VCaP (cell line): ENCODE measurements around the gene CCDC112.

Experiments used
- H3K27ac ChIP-seq: fragments of 450-650 bp; 2 replicates; pipeline ENCODE4 v1.5.1; 2017
- TF ChIP-seq, protein P1 (sequence below): fragments of 450-650 bp; conservative IDR thresholded peaks from 2 replicates; pipeline ENCODE4 v1.5.1; 2017; ENCODE audit warnings: mild to moderate bottlenecking, moderate library complexity

The CCDC112 gene

DNA sequence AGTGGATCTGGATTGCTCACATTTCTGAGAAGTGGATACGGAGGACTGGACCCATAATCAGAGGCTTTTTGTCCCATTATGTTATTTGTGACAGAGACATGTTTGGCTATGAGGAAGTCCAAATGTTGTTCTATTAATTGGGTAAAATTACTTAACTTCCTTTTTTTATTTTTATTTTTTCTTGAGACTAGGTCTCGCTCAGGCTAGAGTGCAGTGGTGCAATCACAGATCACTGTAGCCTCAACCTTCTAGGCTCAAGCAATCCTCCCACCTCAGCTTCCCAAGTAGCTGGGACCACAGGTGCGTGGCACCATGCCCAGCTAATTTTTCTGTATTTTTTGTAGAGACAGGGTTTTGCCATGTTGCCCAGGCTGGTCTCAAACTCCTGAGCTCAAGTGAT lies 21.9 kb downstream of the CCDC112 start:
- H3K27ac ChIP-seq = no peak overlapping the region
- TF ChIP-seq, protein P1, sequence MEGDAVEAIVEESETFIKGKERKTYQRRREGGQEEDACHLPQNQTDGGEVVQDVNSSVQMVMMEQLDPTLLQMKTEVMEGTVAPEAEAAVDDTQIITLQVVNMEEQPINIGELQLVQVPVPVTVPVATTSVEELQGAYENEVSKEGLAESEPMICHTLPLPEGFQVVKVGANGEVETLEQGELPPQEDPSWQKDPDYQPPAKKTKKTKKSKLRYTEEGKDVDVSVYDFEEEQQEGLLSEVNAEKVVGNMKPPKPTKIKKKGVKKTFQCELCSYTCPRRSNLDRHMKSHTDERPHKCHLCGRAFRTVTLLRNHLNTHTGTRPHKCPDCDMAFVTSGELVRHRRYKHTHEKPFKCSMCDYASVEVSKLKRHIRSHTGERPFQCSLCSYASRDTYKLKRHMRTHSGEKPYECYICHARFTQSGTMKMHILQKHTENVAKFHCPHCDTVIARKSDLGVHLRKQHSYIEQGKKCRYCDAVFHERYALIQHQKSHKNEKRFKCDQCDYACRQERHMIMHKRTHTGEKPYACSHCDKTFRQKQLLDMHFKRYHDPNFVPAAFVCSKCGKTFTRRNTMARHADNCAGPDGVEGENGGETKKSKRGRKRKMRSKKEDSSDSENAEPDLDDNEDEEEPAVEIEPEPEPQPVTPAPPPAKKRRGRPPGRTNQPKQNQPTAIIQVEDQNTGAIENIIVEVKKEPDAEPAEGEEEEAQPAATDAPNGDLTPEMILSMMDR = no peak

DNA sequence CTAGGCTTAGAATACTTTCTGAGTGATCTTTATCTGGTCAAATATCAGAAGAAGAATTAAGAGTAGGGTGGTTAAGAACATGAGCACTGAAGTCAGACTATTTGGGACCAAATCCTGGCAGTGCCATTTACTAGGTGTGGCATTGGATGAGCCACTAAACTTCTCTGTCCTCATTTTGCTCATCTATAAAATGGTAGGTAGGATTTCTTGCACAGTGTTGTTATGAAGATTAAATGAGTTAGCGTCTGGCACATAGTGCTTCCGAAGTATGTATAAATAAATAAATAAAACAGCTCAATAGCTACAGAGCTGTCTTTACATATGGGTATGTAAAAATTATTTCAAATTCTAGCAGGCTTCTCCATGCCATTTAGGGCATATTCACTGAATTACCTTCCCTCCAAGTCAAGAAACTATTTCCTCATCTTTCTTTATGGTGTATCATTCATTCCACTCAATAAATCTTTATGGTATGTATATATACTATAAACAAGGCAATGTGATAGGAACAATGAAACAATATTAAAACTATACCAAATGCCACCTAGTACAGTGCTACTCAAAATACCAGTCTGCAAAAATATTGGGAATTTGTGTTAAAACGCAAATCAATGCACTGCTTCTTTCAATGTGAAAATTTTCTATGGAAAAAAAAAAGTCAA lies 24.0 kb downstream of the CCDC112 start:
- H3K27ac ChIP-seq = no peak overlapping the region
- TF ChIP-seq, protein P1 = no peak

DNA sequence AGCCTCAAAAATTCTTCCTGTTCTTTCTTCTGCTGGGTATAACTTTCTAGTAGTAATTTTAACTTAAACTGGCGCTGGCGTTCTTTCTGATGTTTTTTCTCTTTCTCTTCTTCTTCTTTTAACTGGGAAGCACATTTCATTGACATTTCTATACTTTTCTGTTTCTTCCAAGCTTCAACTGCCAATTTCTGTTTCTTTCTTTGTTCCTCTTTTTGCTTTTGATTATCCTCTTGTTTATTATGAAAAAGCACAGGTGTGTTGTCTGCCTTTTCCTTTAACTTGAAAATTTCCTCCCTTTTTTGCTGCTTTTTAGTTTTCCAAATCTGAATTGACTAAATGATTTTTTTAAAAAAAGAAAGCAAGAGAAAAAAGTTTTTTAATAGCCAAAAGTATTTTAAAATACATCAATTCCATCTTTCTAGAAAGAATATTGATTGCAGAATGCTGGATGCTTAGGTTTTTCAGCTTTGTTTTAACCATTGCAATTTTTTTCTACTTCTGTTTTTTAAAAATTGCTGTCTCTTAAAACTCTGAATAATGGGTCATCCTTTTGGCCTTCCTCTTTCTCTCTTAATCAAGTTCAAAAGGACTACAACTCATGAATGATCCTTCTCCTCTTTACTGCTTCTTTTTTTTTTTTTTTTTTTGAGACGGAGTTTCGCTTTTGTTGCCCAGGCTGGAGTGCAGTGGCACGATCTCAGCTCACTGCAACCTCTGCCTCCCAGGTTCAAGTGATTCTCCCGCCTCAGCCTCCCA lies 25.0 kb downstream of the CCDC112 start:
- no peak overlapping the region for H3K27ac ChIP-seq
- TF ChIP-seq, protein P1 = no peak

DNA sequence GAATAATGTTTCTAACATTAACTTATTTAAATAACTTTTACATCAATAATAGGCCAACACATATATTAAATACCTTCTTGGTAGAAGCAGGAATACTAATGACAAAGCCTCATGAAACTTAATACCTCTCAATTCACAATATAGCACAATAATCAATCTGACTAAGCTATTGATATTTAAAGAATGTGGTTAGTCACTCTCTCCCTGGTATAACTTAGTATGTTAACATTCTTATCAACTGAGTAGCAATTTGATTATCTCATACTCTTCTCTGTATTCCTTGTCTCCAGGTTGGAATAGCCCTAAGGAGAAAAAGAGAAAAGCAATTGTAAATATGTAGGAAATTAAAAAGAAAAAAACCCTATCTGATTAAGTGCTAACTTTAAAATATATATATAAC lies 28.8 kb downstream of the CCDC112 start:
- H3K27ac ChIP-seq = no peak overlapping the region
- TF ChIP-seq, protein P1 = no peak

DNA sequence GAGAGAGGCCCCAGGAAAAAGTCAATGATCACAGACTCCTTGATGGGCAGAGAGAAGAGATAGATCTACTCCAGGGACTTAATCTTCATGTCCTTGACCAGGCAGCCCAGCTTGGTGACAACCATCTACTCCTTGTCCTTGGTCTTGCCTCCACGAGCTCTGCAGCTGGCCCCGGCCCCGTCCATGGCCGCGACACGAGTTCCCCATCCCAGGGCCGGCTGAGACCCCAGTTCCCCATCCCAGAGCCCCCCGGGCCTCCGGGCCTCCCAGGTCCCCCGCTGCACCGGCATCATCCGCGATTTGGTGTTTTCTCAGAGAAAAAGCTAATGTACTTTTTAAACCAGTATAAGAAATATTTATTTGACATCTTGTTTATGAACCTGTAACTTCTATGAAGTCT lies 31.2 kb downstream of the CCDC112 start:
- TF ChIP-seq, protein P1 = no peak
- H3K27ac ChIP-seq = no peak overlapping the region

DNA sequence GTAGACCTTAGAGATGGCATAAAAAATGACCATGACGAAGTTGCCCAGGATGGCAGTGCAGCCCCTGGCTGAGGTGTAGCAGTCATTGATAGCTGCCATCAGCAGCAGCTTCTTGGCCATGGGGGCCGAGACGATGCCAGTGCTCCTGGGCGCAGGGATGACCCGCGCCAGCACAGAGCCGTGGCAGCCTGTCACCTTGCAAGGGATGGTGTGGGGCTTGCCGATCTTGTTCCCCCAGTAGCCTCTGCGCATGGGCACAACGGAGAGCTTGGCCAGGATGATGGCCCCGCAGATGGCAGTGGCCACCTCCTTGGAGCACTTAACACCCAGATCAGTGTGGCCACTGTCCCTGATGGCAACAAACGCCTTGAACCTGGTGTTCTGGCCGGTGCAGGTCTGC lies 31.7 kb downstream of the CCDC112 start:
- no peak overlapping the region for H3K27ac ChIP-seq
- TF ChIP-seq, protein P1 = no peak

DNA sequence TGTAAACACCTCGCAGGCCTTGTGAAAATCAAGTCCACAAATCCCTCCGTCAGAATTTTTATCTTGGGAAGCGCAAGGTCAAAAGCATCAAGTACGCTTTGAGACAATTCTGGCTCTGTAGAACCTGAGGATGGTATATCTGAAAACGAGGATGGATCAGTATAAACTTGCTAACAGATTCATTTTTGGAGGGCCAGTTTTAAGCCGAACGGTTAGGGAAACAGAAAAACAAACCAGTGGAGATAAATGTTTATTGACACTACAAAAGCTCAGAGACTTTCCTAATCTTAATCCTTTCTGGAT lies 33.4 kb downstream of the CCDC112 start:
- TF ChIP-seq, protein P1 = no peak
- H3K27ac ChIP-seq = peak overlapping the region; percentile 89
